NCI-H2227 (cell line): ENCODE results near the gene ERVK3-1.
"Not testable (repeated sequence)": the region's sequence is repeated elsewhere in the genome, so short reads cannot be mapped to it uniquely, and the experiment has no call there.

Experiments
- DNase-seq: peaks from one replicate; lab custom pipeline; 2025; ENCODE audit not compliant: unreplicated experiment; lab: John Stamatoyannopoulos, UW

ERVK3-1 gene

DNA sequence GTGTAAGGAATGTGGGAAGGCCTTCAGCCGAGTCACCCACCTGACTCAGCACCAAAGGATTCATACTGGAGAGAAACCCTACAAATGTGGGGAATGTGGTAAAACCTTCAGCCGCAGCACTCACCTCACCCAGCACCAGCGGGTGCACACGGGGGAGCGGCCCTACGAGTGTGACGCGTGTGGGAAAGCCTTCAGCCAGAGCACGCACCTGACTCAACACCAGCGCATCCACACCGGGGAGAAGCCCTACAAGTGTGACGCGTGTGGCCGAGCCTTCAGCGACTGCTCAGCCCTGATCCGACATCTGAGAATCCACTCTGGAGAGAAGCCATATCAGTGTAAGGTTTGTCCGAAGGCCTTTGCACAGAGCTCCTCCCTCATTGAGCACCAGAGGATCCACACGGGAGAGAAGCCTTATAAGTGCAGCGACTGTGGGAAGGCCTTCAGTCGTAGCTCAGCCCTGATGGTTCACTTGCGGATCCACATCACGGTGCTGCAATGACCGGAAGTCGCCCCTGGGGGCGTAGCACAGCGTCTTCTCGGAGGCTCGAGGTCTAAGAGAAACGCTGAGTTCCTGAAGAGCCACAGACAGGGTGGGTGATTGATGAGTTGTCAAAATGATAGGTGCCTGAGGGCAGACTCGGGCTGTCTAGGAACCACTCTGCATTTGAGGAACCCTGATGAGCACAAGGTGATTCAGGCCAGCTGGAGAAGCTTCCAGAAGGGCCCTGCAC is 33.8 kb downstream of the ERVK3-1 start:
- no peak for DNase-seq

DNA sequence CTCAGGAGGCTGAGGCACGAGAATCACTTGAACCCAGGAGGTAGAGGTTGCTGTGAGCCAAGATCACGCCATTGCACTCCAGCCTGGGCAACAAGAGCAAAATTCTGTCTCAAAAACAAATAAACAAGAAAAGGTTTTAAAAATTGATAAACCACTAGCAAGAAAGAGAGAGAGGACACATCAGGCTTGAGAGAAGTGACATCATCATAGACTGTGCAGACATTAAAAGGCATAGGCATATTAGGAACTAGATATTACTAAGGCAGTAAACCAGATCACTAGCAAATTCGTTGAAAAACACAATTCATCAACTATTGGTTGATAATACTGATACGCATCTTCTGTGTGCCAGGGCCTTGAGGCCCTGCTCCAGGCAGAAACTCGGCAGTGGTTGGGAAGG is 40.4 kb downstream of the ERVK3-1 start:
- DNase-seq, result no peak

DNA sequence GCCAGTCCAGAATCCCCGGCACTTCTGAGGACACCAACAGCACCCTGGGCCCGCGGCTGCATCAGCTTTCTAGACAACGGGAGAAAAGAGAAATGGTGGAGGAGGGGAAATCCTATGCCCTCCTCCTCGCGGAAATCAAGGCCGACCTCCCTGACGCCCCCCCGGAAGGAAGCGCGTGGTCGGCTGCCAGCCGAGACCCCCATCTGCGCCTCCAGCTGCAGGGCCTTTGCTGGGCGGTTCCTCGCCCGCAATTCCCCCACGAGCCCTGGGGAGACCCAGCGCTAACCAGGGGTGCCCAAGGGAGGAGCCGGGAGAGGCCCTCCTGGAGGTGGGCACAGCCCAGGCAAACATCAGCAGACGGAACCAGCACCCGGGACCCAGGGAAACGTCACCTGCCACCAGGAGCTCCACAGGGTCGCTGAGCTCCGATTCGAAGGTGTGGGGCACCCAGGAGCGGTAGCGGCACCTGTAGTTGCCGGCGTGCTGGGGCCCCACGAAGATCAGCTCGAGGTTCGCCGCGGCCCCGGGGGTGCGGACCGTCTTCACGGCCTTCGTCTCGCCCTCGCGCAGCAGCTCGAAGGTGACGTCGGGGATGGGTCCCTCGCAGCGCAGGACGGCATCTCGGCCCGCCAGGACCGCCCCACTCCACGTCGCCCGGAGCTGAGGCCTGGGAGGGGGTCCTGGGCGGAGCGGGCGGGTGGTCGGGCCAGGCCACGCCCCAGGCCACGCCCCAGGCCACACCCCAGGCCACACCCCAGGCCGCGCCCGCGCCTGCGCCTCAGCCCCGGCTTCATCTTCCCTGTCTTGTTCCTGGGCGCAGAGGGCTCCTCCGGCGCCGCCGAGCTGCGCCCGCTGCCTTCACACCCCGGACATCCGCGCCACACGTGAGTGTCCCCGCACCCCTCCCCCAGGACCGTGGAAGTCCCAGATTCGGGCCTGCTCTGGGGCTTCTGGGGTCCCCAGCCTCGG is 42.1 kb downstream of the ERVK3-1 start:
- peak; percentile 96 for DNase-seq

DNA sequence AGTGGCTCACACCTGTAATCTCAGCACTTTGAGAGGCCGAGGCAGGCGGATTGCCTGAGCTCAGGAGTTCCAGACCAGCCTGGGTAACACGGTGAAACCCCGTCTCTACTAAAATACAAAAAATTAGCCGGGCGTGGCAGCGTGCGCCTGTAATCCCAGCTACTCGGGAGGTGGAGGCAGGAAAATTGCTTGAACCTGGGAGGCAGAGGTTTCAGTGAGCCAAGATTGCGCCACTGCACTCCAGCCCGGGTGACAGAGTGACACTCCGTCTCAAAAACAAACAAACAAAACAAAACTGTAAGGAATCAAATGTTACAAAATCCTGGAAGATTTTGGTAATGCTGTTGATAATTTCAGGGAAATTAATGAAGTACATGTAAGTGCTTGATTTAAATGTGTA is 42.9 kb downstream of the ERVK3-1 start:
- DNase-seq, result not testable (repeated sequence)

DNA sequence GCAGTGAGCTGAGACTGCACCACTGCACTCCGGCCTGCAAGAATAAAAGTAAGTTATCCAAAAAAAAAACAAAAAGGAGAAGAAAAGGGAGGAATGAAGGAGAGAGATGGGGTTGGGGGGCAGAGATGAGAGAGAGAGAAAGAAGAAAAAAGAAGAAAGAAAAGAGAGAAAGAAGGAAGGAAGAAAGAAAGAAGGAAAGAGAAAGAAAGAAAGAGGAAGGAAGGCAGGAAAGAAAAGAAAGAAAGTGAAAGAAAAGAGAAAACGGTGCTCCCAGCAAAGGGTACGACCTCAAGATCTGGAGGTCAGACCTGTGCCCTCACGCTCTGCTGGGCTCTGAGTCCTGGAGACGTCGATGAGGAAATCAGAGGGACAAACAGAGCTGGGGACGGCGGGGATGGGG is 44.4 kb downstream of the ERVK3-1 start:
- DNase-seq, result no peak

DNA sequence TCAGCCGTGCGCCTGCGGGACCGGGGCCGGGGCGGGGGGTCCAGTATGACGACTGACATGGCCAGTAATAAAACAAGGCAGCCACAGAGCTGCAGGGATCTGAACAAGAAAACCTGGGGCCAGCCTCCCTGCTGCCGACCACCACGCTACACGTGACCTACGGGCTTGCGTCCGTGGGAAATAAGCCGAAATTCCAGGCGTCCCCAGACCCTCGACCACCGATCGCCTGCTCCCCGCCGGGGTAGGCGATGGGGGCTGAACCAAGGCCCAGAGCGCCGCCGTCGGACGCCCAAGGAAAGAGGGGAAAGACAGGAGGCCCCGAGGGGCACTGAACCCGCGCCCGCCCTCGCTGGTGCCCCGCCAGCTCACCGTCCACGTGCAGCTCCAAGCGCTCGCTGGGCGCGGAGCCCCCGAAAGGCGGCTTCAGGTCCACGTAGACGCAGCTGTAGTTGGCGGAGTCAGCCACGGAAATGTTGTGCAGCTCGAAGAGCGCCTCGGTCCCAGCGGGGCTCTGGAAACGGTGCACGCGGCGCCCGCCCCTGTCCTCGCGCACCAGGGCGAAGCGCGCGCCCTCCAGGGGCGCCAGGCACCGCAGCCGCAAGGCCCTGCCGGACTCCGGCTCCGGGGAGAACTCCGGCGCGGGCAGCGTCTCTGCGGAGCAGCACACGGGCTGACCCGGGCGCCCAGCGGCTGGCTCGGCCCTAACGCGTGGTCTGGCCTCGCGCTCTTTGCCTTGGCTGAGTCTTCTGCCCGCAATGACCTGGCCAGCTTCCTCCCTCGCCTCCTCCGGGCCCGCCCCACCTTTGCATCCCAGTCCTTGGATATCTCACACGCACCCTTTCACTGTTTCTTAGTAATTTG is 45.1 kb downstream of the ERVK3-1 start:
- no peak for DNase-seq

DNA sequence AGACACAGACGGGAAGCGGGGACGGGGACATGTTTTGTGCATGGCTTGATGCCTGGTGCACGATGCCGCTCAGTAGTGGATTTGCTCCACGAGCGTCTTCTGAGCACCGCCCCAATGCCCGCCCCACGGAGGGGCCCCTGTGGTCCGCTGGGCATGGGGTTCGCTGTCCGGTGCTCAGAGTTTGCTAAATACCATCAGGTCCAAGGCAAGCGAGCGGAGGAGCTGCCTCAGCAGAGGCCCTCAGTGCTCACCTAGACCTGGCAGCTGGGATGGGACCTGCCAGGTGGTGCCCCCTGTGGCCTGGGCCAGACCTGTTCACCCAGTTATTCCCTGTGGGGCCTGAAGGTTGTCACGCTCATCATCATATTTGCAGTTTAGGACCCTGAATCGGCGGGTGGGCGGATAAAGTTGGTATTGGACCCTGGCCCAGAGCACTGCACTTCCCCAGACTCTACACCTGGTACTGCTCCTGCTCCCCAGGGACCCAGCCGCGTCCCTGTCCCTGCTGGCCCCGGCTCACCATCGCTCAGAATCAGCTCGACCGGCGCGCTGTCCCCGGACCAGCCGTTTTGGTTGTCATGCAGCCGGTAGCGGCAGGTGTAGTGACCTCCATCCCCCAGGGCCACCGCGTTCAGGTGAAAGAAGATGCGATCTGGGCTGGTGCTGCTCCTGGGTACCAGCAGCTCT is 45.8 kb downstream of the ERVK3-1 start:
- no peak for DNase-seq

DNA sequence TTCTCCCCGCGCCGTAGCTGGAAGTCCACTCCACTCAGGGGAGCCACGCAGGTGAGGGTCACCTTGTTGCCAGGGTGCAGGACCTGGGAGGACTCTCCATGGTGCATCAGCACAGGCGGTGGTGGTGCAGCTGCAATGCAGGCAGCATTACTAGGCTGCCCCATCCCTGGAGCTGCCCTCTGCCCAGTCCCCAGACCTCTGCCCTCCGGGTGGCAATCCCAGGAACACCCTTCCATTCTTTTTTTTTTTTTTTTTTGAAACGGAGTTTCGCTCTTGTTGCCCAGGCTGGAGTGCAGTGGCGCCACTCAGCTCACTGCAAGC is 46.3 kb downstream of the ERVK3-1 start:
- no peak for DNase-seq

DNA sequence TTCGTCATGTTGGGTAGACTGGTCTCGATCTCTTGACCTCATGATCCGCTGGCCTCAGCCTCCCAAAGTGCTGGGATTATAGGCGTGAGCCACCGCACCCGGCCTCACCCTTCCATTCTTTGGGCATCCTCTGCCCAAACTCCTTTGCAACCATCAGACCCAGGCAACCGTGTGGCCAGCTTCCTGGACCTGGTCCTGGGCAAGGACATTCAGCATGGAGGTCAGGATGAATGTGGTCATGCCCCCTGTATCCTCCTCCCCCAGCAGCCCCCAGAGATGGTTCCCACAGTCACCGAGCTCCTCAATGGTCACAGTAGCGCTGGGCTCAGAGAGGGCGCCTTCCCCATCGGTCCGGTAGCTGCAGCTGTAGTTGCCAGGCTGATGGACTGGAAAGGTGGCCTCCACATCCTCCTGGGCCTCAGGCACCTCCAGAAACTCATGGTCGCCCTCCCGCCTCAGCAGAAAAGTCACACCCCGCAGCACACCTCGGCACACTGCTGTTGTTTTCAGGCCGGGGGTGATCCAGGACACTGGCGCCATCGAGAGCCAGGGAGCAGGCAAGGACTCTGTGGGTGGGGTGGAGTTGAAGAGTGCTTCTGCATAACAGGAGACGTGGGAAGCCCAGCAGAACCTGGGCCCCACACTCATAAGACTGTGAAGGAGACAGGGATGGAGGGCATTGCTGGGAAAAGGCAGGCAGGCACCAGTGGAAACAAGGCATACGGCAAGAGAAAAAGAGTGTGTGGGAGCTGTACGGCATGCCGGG is 47.0 kb downstream of the ERVK3-1 start:
- DNase-seq, result no peak

DNA sequence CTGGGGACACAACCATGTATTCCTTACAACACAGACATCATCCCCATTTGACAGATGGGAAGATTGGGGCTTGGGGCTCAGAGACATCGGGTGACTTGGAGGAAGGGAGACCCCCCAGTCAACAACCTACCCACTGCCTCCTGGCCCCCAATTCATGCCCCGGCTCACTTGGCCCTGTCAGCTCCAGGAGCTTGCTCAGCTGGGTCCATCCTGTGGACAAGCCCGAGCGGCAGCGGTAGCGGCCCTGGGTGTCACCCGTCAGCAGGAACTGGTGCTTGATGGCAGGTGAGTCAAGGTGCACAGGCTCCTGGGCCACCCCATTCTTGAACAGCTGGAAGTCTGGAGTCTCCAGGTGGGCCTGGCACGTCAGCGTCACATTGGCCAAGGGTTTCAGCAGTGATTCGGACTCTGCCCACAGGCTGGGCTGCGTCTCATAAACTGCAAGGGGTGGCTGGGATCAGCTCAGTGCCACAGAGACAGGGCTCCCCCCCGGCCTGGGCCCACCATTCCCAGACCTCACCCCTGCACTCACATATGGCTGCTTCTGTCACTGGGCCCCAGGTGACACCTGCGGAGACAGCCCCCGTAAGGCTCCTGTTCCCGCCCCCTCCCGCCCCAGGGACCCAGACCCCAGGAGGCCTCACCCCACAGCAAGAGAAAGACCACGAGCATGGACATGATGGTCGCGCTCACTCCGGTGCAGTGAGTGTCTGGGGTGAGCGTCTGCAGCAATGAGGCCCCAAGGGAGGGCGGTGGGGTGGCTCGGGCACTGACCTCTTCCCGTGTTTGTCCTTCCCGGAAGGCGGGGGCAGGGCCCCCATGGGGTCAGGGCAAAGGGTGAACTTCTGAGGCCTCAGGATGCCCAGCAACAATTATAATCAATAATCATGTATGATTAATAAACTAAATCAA is 47.8 kb downstream of the ERVK3-1 start, which contains the start of gene A1BG:
TSS of gene A1BG (minus strand) at position 733 of the 912 bp plus-strand sequence. CDS start at position 678, 55 bp downstream.
- no peak for DNase-seq

DNA sequence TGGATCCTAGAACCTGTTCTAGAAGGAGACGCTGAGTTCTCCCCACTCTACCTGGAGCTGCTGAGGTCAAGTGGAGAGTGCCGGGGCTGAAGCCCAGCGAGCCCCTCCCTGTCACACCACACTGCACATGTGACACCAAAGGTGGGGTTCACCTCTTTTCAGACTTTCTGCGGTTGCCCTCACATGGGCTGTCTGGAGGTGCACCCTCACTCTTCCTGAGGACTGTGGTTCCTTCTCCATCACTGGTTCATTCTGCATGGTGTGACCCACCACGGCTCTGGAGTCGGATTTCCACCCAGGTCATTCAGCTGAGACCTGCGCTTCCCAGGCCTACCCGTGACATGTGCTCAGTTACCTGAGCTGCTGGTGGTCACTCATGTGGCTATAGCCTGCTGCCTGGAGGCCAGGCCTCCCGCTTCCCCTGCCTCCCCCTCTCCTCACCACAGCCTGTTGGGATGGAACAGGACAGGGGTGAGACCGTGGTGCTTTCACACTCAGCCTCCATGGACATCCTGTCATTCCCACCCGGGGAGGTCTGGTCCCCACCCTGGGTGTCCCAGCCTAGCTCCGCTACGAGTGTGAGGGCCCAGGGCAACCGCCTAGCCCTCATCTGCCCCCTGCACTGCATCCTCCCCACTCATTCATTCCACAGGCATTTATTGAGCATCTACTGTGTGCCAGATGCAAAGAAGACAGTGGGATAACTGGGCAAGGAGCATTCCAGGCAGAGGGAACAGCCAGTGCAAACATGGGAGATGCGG is 48.7 kb downstream of the ERVK3-1 start:
- DNase-seq, result no peak

DNA sequence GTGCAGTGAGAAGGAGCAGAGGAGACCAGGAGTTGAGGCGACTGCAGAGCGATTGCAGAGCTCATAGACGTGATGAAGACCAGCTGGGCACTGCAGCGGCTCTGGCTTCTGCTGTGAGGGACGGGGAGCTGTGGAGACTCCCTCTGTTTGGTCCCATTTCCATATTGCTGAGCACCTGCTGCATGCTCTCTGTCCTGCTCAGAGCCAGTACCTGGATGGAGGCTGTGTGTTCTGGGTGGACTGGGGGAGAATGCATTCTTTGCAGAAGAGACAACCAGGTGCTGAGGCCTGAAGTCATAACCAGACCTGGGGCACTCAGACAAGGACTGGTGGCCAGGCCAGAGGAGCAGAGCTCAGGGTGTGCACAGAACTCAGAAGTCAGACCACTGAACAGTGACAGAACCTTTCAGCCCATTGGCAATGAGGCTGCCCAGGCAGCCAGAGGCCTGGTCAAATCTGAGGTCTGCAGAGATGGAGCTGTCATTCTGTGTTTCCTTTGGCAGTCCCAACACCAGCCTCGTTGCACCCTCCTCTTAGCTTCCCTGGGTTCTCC is 49.4 kb downstream of the ERVK3-1 start:
- DNase-seq, result no peak

DNA sequence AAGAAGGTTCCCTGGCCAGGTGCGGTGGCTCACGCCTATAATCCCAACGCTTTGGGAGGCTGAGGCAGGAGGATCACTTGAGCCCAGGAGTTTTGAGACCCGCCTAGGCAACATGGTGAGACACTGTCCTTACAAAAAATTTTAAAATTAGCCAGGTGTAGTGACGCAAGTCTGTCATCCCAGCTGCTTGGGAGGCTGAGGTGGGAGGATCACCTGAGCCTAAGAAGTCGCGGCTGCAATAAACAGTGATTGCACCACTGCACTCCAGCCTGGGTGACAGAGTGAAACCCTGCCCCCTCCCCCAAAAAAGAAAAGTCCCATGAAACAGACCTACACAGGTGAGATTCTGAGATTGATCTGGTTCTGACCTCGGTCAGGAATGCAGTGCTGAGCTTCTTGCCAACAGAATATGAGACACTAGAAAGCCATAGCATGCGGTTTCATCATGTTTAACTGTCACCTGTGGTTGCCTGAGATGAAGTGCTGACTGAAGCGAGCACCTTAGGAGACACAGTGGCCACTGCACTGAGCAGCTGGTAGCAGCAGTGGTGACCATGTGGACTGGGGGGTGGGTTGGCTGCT is 50.1 kb downstream of the ERVK3-1 start:
- no peak for DNase-seq

DNA sequence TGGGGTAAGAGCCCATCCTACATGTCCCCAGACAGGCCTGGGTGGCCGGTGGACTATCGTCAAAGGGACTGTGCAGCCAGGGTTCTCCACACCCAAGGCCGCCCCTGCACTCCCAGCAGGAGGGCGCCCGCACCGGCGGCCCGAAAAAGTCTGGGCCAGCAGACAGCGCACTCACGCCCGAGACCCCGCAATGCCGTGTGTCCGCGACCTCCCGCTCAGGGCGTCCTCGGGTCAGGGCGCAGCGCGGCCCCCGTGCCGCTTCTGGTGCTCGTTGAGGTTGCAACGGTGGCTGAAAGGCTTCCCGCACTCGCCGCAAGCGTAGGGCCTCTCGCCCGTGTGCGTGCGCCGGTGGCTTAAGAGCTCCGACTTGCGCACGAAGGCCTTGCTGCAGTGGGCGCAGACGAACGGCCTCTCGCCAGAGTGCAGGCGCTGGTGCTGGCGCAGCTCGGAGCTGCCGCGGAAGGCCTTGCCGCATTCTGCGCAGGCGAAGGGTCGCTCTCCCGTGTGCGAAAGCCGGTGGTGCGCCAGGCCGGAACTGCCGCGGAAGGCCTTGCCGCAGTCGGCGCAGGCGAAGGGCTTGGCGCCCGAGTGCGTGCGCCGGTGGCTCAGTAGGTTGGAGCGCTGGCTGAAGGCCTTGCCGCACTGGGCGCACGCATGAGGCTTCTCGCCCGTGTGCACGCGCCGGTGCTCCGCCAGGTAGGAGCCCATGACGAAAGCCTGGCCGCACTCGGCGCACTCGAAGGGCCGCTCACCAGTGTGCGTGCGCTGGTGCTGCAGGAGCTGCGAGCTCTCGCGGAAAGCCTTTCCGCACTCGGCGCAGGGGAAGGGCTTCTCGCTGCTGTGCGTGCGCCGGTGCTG is 51.0 kb downstream of the ERVK3-1 start:
- no peak for DNase-seq

DNA sequence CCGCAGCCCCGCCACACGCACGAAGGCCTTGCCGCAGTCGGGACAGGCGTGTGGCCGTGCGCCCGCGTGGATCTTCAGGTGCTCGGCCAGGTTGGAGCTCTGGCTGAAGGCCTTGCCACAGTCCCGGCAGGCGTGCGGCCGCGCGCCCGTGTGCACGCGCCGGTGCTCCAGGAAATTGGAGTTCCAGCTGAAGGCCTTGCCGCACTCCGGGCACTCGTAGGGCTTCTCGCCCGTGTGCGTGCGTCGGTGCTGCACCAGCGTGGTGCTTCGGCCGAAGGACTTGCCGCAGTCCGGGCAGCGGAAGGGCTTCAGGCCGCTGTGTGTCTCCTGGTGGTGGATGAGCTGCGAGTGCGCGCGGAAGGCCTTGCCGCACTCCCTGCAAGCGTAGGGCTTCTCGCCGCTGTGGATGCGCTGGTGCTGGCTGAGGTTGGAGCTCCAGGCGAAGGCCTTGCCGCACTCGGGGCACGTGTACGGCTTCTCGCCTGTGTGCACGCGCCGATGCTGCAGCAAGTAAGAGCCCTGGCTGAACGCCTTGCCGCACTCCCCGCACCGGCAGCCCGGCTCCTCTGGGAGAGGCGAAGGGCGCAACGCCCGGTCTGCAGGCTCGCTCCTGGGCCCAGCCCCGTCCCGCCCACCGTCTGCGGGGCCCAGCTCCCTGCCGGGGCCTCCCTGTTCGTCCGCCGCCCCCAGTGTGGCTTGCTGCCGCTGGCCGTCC is 51.7 kb downstream of the ERVK3-1 start:
- DNase-seq, result no peak
